Epidermal melanocyte (primary cell): ENCODE measurements around the gene SMIM41.
A peak's percentile ranks its signal among the peaks of the same experiment; 100 is the strongest.

Experiments
- DNase-seq: peaks from one replicate; pipeline ENCODE4 v3.0.0; 2011; ENCODE audit warnings: low spot score; ENCODE audit not compliant: insufficient read length

The SMIM41 gene

GRCh38 chr12:52079576-52080402, at the start of gene SMIM41:
Gene SMIM41 (plus strand): TSS chr12:52079704. CDS start chr12:52079780, 76 bp downstream.
- peak; percentile 1 for DNase-seq

GRCh38 chr12:52032446-52032803, 47.1 kb upstream of the SMIM41 start:
- DNase-seq, result no peak

GRCh38 chr12:52032804-52033445, 46.6 kb upstream of the SMIM41 start:
- DNase-seq, result peak; percentile 99

GRCh38 chr12:52033446-52034140, 45.9 kb upstream of the SMIM41 start:
- DNase-seq, result no peak

GRCh38 chr12:52035190-52035589, 44.3 kb upstream of the SMIM41 start:
- no peak for DNase-seq

- no peak for DNase-seq
These were observed 43.6 kb upstream of the SMIM41 start for GRCh38 chr12:52035926-52036325.

- DNase-seq, result no peak
These were observed 42.8 kb upstream of the SMIM41 start for GRCh38 chr12:52036587-52037171.

GRCh38 chr12:52037248-52037861, 42.1 kb upstream of the SMIM41 start:
- DNase-seq, result no peak

- no peak for DNase-seq
These were observed 41.1 kb upstream of the SMIM41 start for GRCh38 chr12:52038447-52038846.

GRCh38 chr12:52041035-52041434, 38.5 kb upstream of the SMIM41 start:
- no peak for DNase-seq

- peak; percentile 73 for DNase-seq
These were observed 37.8 kb upstream of the SMIM41 start for GRCh38 chr12:52041695-52042123.

GRCh38 chr12:52042706-52043385, 36.7 kb upstream of the SMIM41 start:
- DNase-seq, result no peak

- no peak for DNase-seq
These were observed 35.9 kb upstream of the SMIM41 start for GRCh38 chr12:52043386-52044212.

GRCh38 chr12:52044292-52044983, 35.1 kb upstream of the SMIM41 start:
- no peak for DNase-seq

GRCh38 chr12:52045794-52046199, 33.7 kb upstream of the SMIM41 start:
- no peak for DNase-seq

GRCh38 chr12:52046859-52047258, 32.6 kb upstream of the SMIM41 start:
- no peak for DNase-seq

- no peak for DNase-seq
These were observed 30.2 kb upstream of the SMIM41 start for GRCh38 chr12:52049286-52049685.

GRCh38 chr12:52049688-52050087, 29.8 kb upstream of the SMIM41 start:
- DNase-seq, result no peak

- no peak for DNase-seq
These were observed 29.3 kb upstream of the SMIM41 start for GRCh38 chr12:52050116-52050757.
